Measurements from ENCODE around the gene IGFL3.
"Not testable (repeated sequence)": the region's sequence is repeated elsewhere in the genome, so short reads cannot be mapped to it uniquely, and the experiment has no call there.

IGFL3 gene

GRCh38 chr19:46118136-46118535, 6.4 kb downstream of the IGFL3 start:
- no peak for DNase-seq

- no peak for DNase-seq
Observed at GRCh38 chr19:46116121-46116520, 8.4 kb downstream of the IGFL3 start.

- DNase-seq = peak; percentile 39
Observed at GRCh38 chr19:46115396-46116106, 8.9 kb downstream of the IGFL3 start.

- no peak for DNase-seq
Observed at GRCh38 chr19:46113726-46114125, 10.8 kb downstream of the IGFL3 start.

GRCh38 chr19:46112527-46112926, 12.0 kb downstream of the IGFL3 start:
- DNase-seq = no peak

GRCh38 chr19:46111376-46111775, 13.1 kb downstream of the IGFL3 start:
- DNase-seq = peak; percentile 61

- no peak for DNase-seq
Observed at GRCh38 chr19:46109876-46110275, 14.6 kb downstream of the IGFL3 start.

- no peak for DNase-seq
Observed at GRCh38 chr19:46107371-46107770, 17.1 kb downstream of the IGFL3 start.

GRCh38 chr19:46102333-46102732, 22.2 kb downstream of the IGFL3 start:
- DNase-seq = not testable (repeated sequence)

- DNase-seq = peak; percentile 27
Observed at GRCh38 chr19:46101293-46101692, 23.2 kb downstream of the IGFL3 start.

GRCh38 chr19:46100344-46100743, 24.1 kb downstream of the IGFL3 start:
- no peak for DNase-seq

GRCh38 chr19:46090444-46090843, 34.0 kb downstream of the IGFL3 start:
- no peak for DNase-seq

GRCh38 chr19:46089432-46089831, 35.1 kb downstream of the IGFL3 start:
- no peak for DNase-seq

GRCh38 chr19:46088101-46088500, 36.4 kb downstream of the IGFL3 start:
- DNase-seq = no peak

GRCh38 chr19:46085888-46086287, 38.6 kb downstream of the IGFL3 start:
- DNase-seq = no peak

- no peak for DNase-seq
Observed at GRCh38 chr19:46082728-46083050, 41.8 kb downstream of the IGFL3 start.

- peak; percentile 60 for DNase-seq
Observed at GRCh38 chr19:46081928-46082727, 42.4 kb downstream of the IGFL3 start.

GRCh38 chr19:46080561-46080960, 43.9 kb downstream of the IGFL3 start:
- DNase-seq = peak; percentile 85

GRCh38 chr19:46079576-46079975, 44.9 kb downstream of the IGFL3 start:
- DNase-seq = no peak

GRCh38 chr19:46078573-46079332, 45.7 kb downstream of the IGFL3 start:
- peak; percentile 6 for DNase-seq

GRCh38 chr19:46077815-46078167, 46.7 kb downstream of the IGFL3 start:
- no peak for DNase-seq

GRCh38 chr19:46076951-46077814, 47.3 kb downstream of the IGFL3 start:
- DNase-seq = peak; percentile 92
